ENCODE data around the gene TTYH3. TPM values are rescaled to one million over a fixed set of nuclear protein-coding genes. Genes with fewer than 3 reads are reported as not detected.
A peak's percentile ranks its signal among the peaks of the same experiment; 100 is the strongest.

Gene TTYH3
- total and polyA plus RNA-seq, 2 of the 8 experiments (the other 6 are each of a cell fraction or from before 2014, with no cell fraction given): 66.2 to 169 TPM

DNA sequence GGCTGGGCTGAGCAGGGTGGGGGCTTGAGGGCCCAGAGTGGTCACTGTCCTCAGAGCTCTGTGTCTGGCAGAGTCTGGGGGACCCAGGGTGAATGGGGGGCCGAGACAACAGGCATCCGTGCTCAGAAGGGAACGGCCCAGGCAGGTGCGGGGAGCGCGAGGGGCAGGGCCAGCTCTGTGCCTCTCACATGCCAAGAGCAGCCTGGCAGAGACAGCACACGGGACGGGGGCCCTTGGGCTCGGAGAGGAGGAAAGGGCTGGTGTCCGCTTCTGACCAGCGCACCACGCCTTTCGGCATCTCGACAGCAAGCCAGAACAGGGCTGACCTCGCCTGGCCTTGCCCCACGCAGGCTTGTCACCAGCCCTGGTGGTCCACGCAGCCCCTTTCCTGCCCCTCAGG is 69.6 kb downstream of the TTYH3 start:
- 94% methylated on average over 17 of the region's 17 CpGs; no CpG with 5 or more reads in 1 of the 2 experiments for WGBS, 2 experiments (ENCODE audit: extremely low coverage in 1 of 2, insufficient coverage in 1 of 2, insufficient read length in 1 of 2, insufficient replicate concordance in 2 of 2, low coverage in 1 of 2, low lambda C conversion rate in 2 of 2, missing lambda C conversion rate in 1 of 2)
- Histone ChIP-seq H3K36me3 (ENCODE audit: control insufficient read depth in 2 of 4, insufficient read depth in 4 of 4, low read length in 3 of 4) (no peaks in the 10 kb centered on the region), H3K23ac (ENCODE audit: insufficient read length) (no peak overlapping the region), H3K79me2 (ENCODE audit: control insufficient read depth in 1 of 2, insufficient read depth in 2 of 2, low read length in 2 of 2) (no peaks in the 10 kb centered on the region), H3K18ac (ENCODE audit: extremely low read depth, low read length) (no peak overlapping the region), H2BK12ac (ENCODE audit: low read depth, low read length) (no peak overlapping the region), H2AK5ac (ENCODE audit: low read depth, low read length) (no peak overlapping the region), H4K8ac (ENCODE audit: extremely low read depth, insufficient read depth, low read length) (no peak overlapping the region), H2BK120ac (replicated peaks; ENCODE audit: low read depth, low read length) (no peak overlapping the region), H2BK20ac (ENCODE audit: low read length) (no peak overlapping the region), H3K9me3 (ENCODE audit: insufficient read depth in 2 of 2, low read depth in 1 of 2, low read length in 1 of 2) (no peaks in the 10 kb centered on the region), H4K20me1 (replicated peaks in 1 of 2; ENCODE audit: control insufficient read depth in 1 of 2, insufficient read depth in 2 of 2, low read length in 2 of 2) (no peaks in the 10 kb centered on the region), H2BK15ac (ENCODE audit: low read length) (no peak overlapping the region), H3K14ac (ENCODE audit: insufficient read length) (no peak overlapping the region), H3K79me1 (ENCODE audit: low read depth, low read length) (no peaks in the 10 kb centered on the region), H3K27ac (ENCODE audit: low read depth, low read length) (no peak overlapping the region; the same call in 1 of the 2 replicates), H4K5ac (ENCODE audit: insufficient read length, low read depth, low read length) (no peak overlapping the region), H3K9ac (replicated peaks in 1 of 4; ENCODE audit: extremely low read depth in 1 of 4, low read depth in 3 of 4, low read length in 3 of 4) (no peak overlapping the region), H2AFZ (ENCODE audit: low read length) (no peak overlapping the region), H3K4me3 (ENCODE audit: extremely low read depth in 1 of 4, insufficient read depth in 2 of 4, low read depth in 3 of 4, low read length in 4 of 4) (no peak overlapping the region), H3K4me1 (replicated peaks in 1 of 4; ENCODE audit: control insufficient read depth in 3 of 4, insufficient read depth in 4 of 4, low read length in 3 of 4) (no peaks in the 10 kb centered on the region; a peak in 2 of 7 replicates), H3K4ac (replicated peaks; ENCODE audit: insufficient read length, low read depth, low read length) (no peak overlapping the region), H3K56ac (replicated peaks; ENCODE audit: insufficient read length, low read depth, low read length) (no peak overlapping the region), H3K4me2 (ENCODE audit: insufficient read depth in 1 of 2, low read depth in 2 of 2, low read length in 2 of 2) (no peak overlapping the region), H2BK5ac (ENCODE audit: low read depth, low read length) (peak overlapping the region; percentile 60; the same call in 1 of the 2 replicates), H4K91ac (replicated peaks; ENCODE audit: insufficient read length, low read length) (no peak overlapping the region), H3K23me2 (ENCODE audit: low read depth, low read length) (no peaks in the 10 kb centered on the region), H3K27me3 (replicated peaks in 1 of 4; ENCODE audit: control insufficient read depth in 3 of 4, extremely low read depth in 1 of 4, insufficient read depth in 3 of 4, low read length in 3 of 4) (no peaks in the 10 kb centered on the region)
- TF ChIP-seq KDM5A (IDR thresholded peaks at IDR 0.05; ENCODE audit: low read length) (no peak), CTBP2 (IDR thresholded peaks at IDR 0.05; ENCODE audit: borderline replicate concordance, insufficient read depth, insufficient read length, low read length) (no peak), MAFK (IDR thresholded peaks at IDR 0.05; ENCODE audit: low read depth, low read length) (no peak), ATF2 (IDR thresholded peaks at IDR 0.05; ENCODE audit: low read length) (no peak), EP300 (IDR thresholded peaks at IDR 0.05; ENCODE audit: borderline replicate concordance in 1 of 2, low read depth in 2 of 2, low read length in 2 of 2) (no peak), NANOG (IDR thresholded peaks at IDR 0.05; ENCODE audit: insufficient read depth, low read depth, low read length, poor library complexity, severe bottlenecking) (no peak), RXRA (IDR thresholded peaks at IDR 0.05; ENCODE audit: insufficient read depth, low read depth, low read length) (no peak), RBBP5 (IDR thresholded peaks at IDR 0.05; ENCODE audit: borderline replicate concordance, low read depth, low read length) (no peak), RNF2 (IDR thresholded peaks at IDR 0.05; ENCODE audit: borderline replicate concordance, low read depth, low read length, missing control alignments, poor library complexity, severe bottlenecking) (no peak), POLR2A (IDR thresholded peaks at IDR 0.05; ENCODE audit: control extremely low read depth in 1 of 2, low read depth in 2 of 2, low read length in 2 of 2) (no peak)
- ChIA-PET CTCF (ENCODE audit: partially characterized antibody) (interaction anchor here (1.2 to 8.0 kb wide), 9 partner anchors 8 to 63 kb away, joined by 3 to 40 read pairs (median 17); no protein-coding TSS in a partner anchor), POLR2A (ENCODE audit: partially characterized antibody) (interaction anchor here (0.8 to 1.6 kb wide), 5 partner anchors 9 to 249 kb away, joined by 3 to 5 read pairs (median 4); no protein-coding TSS in a partner anchor)
- no peak for DNase-seq (ENCODE audit: low read depth in 1 of 2, low spot score in 2 of 2)
- no peak for FAIRE-seq

All from H1 (cell line).